Endothelial cell (in vitro differentiated cells): ENCODE measurements around the gene GNA12. TPM values are rescaled to one million over a fixed set of nuclear protein-coding genes. Genes with fewer than 3 reads are reported as not detected.

ENCODE experiments used
- DNase-seq: peaks from one replicate; pipeline ENCODE4 v3.0.0; 2021; ENCODE audit warnings: low spot score
- H3K27ac Mint-ChIP-seq: one replicate; pipeline ENCODE4 v1.8.0; 2021; ENCODE audit warnings: mixed read lengths, inconsistent platforms; ENCODE audit not compliant: unreplicated experiment
- H3K27me3 Mint-ChIP-seq: one replicate; pipeline ENCODE4 v1.8.0; 2021; ENCODE audit warnings: mild to moderate bottlenecking, moderate library complexity, mixed read lengths, inconsistent platforms; ENCODE audit not compliant: unreplicated experiment
- H3K36me3 Mint-ChIP-seq: one replicate; pipeline ENCODE4 v1.8.0; 2021; ENCODE audit warnings: mild to moderate bottlenecking, low read depth, mixed read lengths, inconsistent platforms; ENCODE audit not compliant: unreplicated experiment
- H3K4me1 Mint-ChIP-seq: one replicate; pipeline ENCODE4 v1.8.0; 2021; ENCODE audit warnings: mild to moderate bottlenecking, mixed read lengths, inconsistent platforms; ENCODE audit not compliant: unreplicated experiment
- H3K4me3 Mint-ChIP-seq: one replicate; pipeline ENCODE4 v1.8.0; 2021; ENCODE audit warnings: mild to moderate bottlenecking, mixed read lengths, inconsistent platforms; ENCODE audit not compliant: unreplicated experiment
- H3K9me3 Mint-ChIP-seq: one replicate; pipeline ENCODE4 v1.8.0; 2021; ENCODE audit warnings: mixed read lengths, inconsistent platforms; ENCODE audit not compliant: unreplicated experiment
- CTCF ChIP-seq: fragments of 200-600 bp; sonication (generic); IDR thresholded peaks from one replicate; pipeline ENCODE4 v1.5.0; 2021; ENCODE audit warnings: antibody characterized with exemption; ENCODE audit not compliant: unreplicated experiment
- total RNA-seq: library from RNA; stranded (reverse); fragmentation: NEBNext Ultra II Directional; extraction: Animal tissue kit (Norgen Biotek cat#: 25700); gene quantifications from one replicate; pipeline ENCODE4 v1.2.1, GENCODE V29; 2021; ENCODE audit not compliant: unreplicated experiment

The GNA12 gene
- total RNA-seq, 1 donor from 2014 or later: 105 TPM

GRCh38 chr7:2687881-2688318, 156.2 kb downstream of the GNA12 start, which contains the start of gene AMZ1:
Gene AMZ1, plus strand, starts transcription at chr7:2688202. Its CDS starts 12,250 bp downstream, at chr7:2700452.
- DNase-seq: no peak
- Mint-ChIP-seq H3K9me3 (no peaks in the 10 kb centered on the region), H3K36me3 (peaks cover 4% of the 10 kb centered on the region), H3K27me3 (peaks cover 16% of the 10 kb centered on the region), H3K4me1 (peaks cover 11% of the 10 kb centered on the region), H3K4me3 (no peak within 1 kb of the TSS), H3K27ac (no peak within 1 kb of the TSS)
- no peak for TF ChIP-seq CTCF

- H3K9me3 Mint-ChIP-seq: no peaks in the 10 kb centered on the region
- peaks cover 11% of the 10 kb centered on the region for H3K4me1 Mint-ChIP-seq
- H3K27ac Mint-ChIP-seq: no peak overlapping the region
- H3K4me3 Mint-ChIP-seq: no peak overlapping the region
- no peak for TF ChIP-seq CTCF
- H3K36me3 Mint-ChIP-seq: peaks cover 4% of the 10 kb centered on the region
- DNase-seq: no peak
- H3K27me3 Mint-ChIP-seq: peaks cover 16% of the 10 kb centered on the region
Observed at GRCh38 chr7:2687338-2687869, 156.7 kb downstream of the GNA12 start.

GRCh38 chr7:2686101-2686500, 158.0 kb downstream of the GNA12 start:
- Mint-ChIP-seq H3K36me3 (peaks cover 4% of the 10 kb centered on the region), H3K4me1 (peaks cover 11% of the 10 kb centered on the region), H3K4me3 (no peak overlapping the region), H3K27ac (no peak overlapping the region), H3K27me3 (peaks cover 15% of the 10 kb centered on the region), H3K9me3 (no peaks in the 10 kb centered on the region)
- no peak for TF ChIP-seq CTCF
- no peak for DNase-seq

- DNase-seq: no peak
- no peak for TF ChIP-seq CTCF
- H3K9me3 Mint-ChIP-seq: no peaks in the 10 kb centered on the region
- H3K27me3 Mint-ChIP-seq: peaks cover 14% of the 10 kb centered on the region
- no peak overlapping the region for H3K4me3 Mint-ChIP-seq
- peaks cover 2% of the 10 kb centered on the region for H3K4me1 Mint-ChIP-seq
- H3K27ac Mint-ChIP-seq: no peak overlapping the region
- H3K36me3 Mint-ChIP-seq: peaks cover 4% of the 10 kb centered on the region
Observed at GRCh38 chr7:2684501-2684900, 159.6 kb downstream of the GNA12 start.

GRCh38 chr7:2681929-2682799, 161.9 kb downstream of the GNA12 start:
- Mint-ChIP-seq H3K27me3 (peaks cover 8% of the 10 kb centered on the region), H3K4me3 (no peak overlapping the region), H3K4me1 (no peaks in the 10 kb centered on the region), H3K27ac (no peak overlapping the region), H3K36me3 (peaks cover 4% of the 10 kb centered on the region), H3K9me3 (no peaks in the 10 kb centered on the region)
- DNase-seq: no peak
- TF ChIP-seq CTCF: no peak
